ENCODE data around the gene UQCC2.

Gene UQCC2

DNA sequence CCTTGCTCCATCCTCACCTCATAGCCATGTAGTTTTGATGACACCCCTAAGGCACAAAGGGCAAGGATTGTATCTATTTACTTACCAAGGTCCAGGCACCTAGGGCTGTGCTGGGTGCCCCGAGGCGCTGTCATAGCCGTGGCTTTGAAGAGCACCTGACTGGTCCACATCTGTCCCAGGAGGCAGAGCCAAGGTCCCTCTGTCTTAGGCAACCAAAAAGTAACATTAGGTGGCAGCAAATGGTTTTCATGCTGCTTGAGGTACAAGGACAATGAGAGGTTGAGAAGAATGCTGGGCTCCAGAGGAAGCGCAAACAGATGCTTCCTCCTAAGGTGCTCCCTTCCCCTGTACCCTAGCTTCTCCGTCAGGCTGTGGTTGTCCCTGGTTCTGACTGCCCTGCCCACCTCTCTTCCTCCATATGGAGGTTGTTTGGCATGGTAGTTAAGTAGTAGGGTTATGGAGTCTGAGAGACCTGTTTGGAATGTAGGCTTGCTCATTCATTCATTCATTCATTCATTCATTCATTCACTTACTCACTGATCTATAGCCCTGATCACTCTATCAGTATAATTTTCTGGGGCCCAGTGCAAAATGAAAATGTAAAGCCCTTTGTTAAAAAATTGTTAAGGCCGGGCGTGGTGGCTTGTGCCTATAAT, 3.0 kb upstream of the UQCC2 start:
- H3K27ac ChIP-seq (ENCODE audit: low read depth, low read length, poor library complexity, severe bottlenecking), result no peak overlapping the region

DNA sequence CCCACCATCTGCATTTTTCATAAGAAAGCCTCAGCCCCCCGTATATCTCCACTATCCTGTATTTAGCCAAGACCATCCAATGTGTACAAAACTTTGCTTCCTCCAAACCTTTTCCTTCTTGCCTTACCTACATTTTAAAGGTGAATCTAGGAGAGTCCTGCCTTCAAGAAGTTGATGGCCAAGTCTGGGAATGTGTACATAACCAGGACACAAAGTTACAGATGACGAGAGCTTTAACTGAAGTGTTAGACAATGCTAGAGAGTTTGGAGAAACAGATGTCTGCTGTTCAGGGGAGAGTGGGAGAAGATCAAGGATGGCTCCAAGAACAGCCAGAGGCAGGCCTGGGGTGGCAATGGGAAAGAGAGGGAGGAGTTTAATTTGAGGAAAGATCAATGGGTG, 2.3 kb upstream of the UQCC2 start:
- Histone ChIP-seq H3K27me3 (ENCODE audit: insufficient read depth, low read length) (no peaks in the 10 kb centered on the region), H3K27ac (ENCODE audit: low read depth, low read length, poor library complexity, severe bottlenecking) (no peak overlapping the region), H3K9ac (ENCODE audit: low read length) (no peak overlapping the region), H3K4me2 (ENCODE audit: low read length) (no peak overlapping the region), H3K9me3 (ENCODE audit: low read length) (no peaks in the 10 kb centered on the region), H3K9me2 (ENCODE audit: low read depth, low read length) (no peaks in the 10 kb centered on the region), H2AFZ (ENCODE audit: low read length) (no peak overlapping the region), H4K20me1 (ENCODE audit: insufficient read depth, low read length) (no peaks in the 10 kb centered on the region), H3K4me1 (ENCODE audit: insufficient read depth, low read length, severe bottlenecking) (peaks cover 30% of the 10 kb centered on the region), H3F3A (ENCODE audit: insufficient read depth, low read length) (no peaks in the 10 kb centered on the region), H3K36me3 (ENCODE audit: insufficient read depth, low read length) (peaks cover 21% of the 10 kb centered on the region), H3K4me3 (ENCODE audit: low read depth, low read length, poor library complexity, severe bottlenecking) (no peak overlapping the region), H3K79me2 (ENCODE audit: insufficient read depth, low read length) (0 out of 2 replicates have a peak, but pooled peaks cover 2% of the 10 kb centered on the region)
- TF ChIP-seq EZH2 (IDR thresholded peaks at IDR 0.05; ENCODE audit: borderline replicate concordance, low read length), result no peak
- TF ChIP-seq, protein P1, sequence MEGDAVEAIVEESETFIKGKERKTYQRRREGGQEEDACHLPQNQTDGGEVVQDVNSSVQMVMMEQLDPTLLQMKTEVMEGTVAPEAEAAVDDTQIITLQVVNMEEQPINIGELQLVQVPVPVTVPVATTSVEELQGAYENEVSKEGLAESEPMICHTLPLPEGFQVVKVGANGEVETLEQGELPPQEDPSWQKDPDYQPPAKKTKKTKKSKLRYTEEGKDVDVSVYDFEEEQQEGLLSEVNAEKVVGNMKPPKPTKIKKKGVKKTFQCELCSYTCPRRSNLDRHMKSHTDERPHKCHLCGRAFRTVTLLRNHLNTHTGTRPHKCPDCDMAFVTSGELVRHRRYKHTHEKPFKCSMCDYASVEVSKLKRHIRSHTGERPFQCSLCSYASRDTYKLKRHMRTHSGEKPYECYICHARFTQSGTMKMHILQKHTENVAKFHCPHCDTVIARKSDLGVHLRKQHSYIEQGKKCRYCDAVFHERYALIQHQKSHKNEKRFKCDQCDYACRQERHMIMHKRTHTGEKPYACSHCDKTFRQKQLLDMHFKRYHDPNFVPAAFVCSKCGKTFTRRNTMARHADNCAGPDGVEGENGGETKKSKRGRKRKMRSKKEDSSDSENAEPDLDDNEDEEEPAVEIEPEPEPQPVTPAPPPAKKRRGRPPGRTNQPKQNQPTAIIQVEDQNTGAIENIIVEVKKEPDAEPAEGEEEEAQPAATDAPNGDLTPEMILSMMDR (IDR thresholded peaks at IDR 0.05; ENCODE audit: low read length), result no peak

More for the DNA sequence above, 3.0 kb upstream of the UQCC2 start:
- TF ChIP-seq EZH2 (IDR thresholded peaks at IDR 0.05; ENCODE audit: borderline replicate concordance, low read length), result no peak
- Histone ChIP-seq H3K9me3 (ENCODE audit: low read length) (no peaks in the 10 kb centered on the region), H3K9me2 (ENCODE audit: low read depth, low read length) (no peaks in the 10 kb centered on the region), H3K79me2 (ENCODE audit: insufficient read depth, low read length) (0 out of 2 replicates have a peak, but pooled peaks cover 2% of the 10 kb centered on the region), H2AFZ (ENCODE audit: low read length) (no peak overlapping the region), H3K4me3 (ENCODE audit: low read depth, low read length, poor library complexity, severe bottlenecking) (no peak overlapping the region), H3F3A (ENCODE audit: insufficient read depth, low read length) (no peaks in the 10 kb centered on the region), H3K9ac (ENCODE audit: low read length) (no peak overlapping the region), H3K4me1 (ENCODE audit: insufficient read depth, low read length, severe bottlenecking) (peaks cover 22% of the 10 kb centered on the region), H3K27me3 (ENCODE audit: insufficient read depth, low read length) (no peaks in the 10 kb centered on the region), H3K36me3 (ENCODE audit: insufficient read depth, low read length) (peaks cover 13% of the 10 kb centered on the region), H4K20me1 (ENCODE audit: insufficient read depth, low read length) (no peaks in the 10 kb centered on the region), H3K4me2 (ENCODE audit: low read length) (no peak overlapping the region)

DNA sequence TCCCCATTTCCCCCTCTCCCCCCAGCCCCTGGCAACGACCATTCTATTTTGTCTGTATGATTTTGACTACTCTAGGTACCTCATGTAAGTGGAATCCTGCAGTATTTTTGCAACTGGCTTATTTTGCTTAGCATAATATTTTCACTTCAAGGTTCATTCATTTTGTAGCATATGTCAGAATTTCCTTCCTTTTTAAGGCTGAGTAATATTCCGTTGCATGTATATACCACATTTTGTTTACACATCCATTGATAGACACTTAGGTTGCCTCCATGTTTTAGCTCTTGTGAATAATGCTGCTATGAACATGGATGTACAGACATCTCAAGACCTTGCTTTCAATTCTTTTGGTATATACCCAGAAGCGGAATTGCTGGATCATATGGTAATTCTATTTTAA, 1.4 kb upstream of the UQCC2 start:
- Histone ChIP-seq H3K27ac (ENCODE audit: low read depth, low read length, poor library complexity, severe bottlenecking) (no peak overlapping the region), H4K20me1 (ENCODE audit: insufficient read depth, low read length) (no peaks in the 10 kb centered on the region), H3K4me3 (ENCODE audit: low read depth, low read length, poor library complexity, severe bottlenecking) (no peak overlapping the region), H3F3A (ENCODE audit: insufficient read depth, low read length) (no peaks in the 10 kb centered on the region), H3K9ac (ENCODE audit: low read length) (no peak overlapping the region), H3K4me2 (ENCODE audit: low read length) (no peak overlapping the region), H3K9me3 (ENCODE audit: low read length) (no peaks in the 10 kb centered on the region), H3K9me2 (ENCODE audit: low read depth, low read length) (no peaks in the 10 kb centered on the region), H3K4me1 (ENCODE audit: insufficient read depth, low read length, severe bottlenecking) (peaks cover 30% of the 10 kb centered on the region), H3K79me2 (ENCODE audit: insufficient read depth, low read length) (0 out of 2 replicates have a peak, but pooled peaks cover 2% of the 10 kb centered on the region), H2AFZ (ENCODE audit: low read length) (no peak overlapping the region), H3K27me3 (ENCODE audit: insufficient read depth, low read length) (no peaks in the 10 kb centered on the region), H3K36me3 (ENCODE audit: insufficient read depth, low read length) (peaks cover 29% of the 10 kb centered on the region)
- TF ChIP-seq EZH2 (IDR thresholded peaks at IDR 0.05; ENCODE audit: borderline replicate concordance, low read length), result no peak
- TF ChIP-seq, protein P1 (IDR thresholded peaks at IDR 0.05; ENCODE audit: low read length), result no peak
